Testis (tissue), 2 donors: ENCODE data around the gene SDHA.

Experiments used
- POLR2A ChIP-seq: fragments of 450-650 bp; IDR thresholded peaks from one replicate; pipeline ENCODE4 v1.6.1; 2017; ENCODE audit warnings: antibody characterized with exemption, mild to moderate bottlenecking, moderate library complexity
- TF ChIP-seq, protein P1 (sequence below), 3 experiments: fragments of 450-650 bp in 2 of 3; fragments of 200-600 bp in 1 of 3; sonication (generic) in 1 of 3; IDR thresholded peaks; one replicate each; pipeline ENCODE4 v1.5.1; 2016 to 2019; ENCODE audit warnings: antibody characterized with exemption in 3 of 3, mild to moderate bottlenecking in 2 of 3, moderate library complexity in 1 of 3

DNA sequence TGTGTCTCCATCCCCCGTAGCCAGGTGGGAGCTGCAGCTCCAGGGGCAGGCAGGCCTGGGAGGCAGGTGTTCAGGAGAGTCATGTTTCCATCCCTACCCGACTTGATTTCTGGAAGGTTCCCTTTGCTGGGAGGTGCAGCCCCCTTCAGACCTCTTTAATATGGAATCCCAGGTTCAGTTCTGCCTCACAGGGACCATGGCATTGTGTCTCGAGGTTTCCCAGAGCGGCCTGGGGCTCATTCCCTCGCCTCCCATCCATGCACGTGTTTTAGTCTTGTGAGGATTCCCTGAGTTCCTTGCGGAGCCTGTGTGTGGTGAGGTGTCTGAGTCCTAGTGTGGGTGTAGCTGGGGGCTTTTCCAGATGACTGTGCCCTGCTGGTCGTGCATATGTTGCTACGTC is 86.9 kb downstream of the SDHA start:
- TF ChIP-seq, protein P1, sequence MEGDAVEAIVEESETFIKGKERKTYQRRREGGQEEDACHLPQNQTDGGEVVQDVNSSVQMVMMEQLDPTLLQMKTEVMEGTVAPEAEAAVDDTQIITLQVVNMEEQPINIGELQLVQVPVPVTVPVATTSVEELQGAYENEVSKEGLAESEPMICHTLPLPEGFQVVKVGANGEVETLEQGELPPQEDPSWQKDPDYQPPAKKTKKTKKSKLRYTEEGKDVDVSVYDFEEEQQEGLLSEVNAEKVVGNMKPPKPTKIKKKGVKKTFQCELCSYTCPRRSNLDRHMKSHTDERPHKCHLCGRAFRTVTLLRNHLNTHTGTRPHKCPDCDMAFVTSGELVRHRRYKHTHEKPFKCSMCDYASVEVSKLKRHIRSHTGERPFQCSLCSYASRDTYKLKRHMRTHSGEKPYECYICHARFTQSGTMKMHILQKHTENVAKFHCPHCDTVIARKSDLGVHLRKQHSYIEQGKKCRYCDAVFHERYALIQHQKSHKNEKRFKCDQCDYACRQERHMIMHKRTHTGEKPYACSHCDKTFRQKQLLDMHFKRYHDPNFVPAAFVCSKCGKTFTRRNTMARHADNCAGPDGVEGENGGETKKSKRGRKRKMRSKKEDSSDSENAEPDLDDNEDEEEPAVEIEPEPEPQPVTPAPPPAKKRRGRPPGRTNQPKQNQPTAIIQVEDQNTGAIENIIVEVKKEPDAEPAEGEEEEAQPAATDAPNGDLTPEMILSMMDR (IDR thresholded peaks at IDR 0.05) = no peak
- no peak for TF ChIP-seq POLR2A
